Esophagus muscularis mucosa (tissue), 4 donors: ENCODE results near the gene MAP2K7. TPM values are rescaled to one million over a fixed set of nuclear protein-coding genes. Genes with fewer than 3 reads are reported as not detected.

ENCODE experiments used
- DNase-seq: peaks from one replicate; pipeline ENCODE4 v3.0.0-alpha.2; 2017; ENCODE audit errors: extremely low spot score
- H3K27ac ChIP-seq, 4 donors: fragments of 200-600 bp; sonication (generic); replicated peaks in 1 of 4; 1 replicate in 3 of 4; 2 replicates in 1 of 4; pipeline ENCODE4 v1.5.1; 2016 to 2019; ENCODE audit warnings: mild to moderate bottlenecking in 1 of 4
- H3K27me3 ChIP-seq, 4 donors: fragments of 200-600 bp; sonication (generic); one replicate each; pipeline versions ENCODE4 v1.5.1 to v1.6.0; 2016 to 2019
- H3K36me3 ChIP-seq, 4 donors: fragments of 200-600 bp; sonication (generic); one replicate each; pipeline ENCODE4 v1.5.1; 2016 to 2019
- H3K4me1 ChIP-seq, 4 donors: fragments of 200-600 bp; sonication (generic); one replicate each; pipeline ENCODE4 v1.5.1; 2016 to 2019
- H3K4me3 ChIP-seq, 4 donors: fragments of 200-600 bp; sonication (generic); 1 replicate in 2 of 4; 2 replicates in 2 of 4; pipeline ENCODE4 v1.5.1; 2016 to 2019; ENCODE audit warnings: mild to moderate bottlenecking in 4 of 4, moderate library complexity in 1 of 4
- H3K9me3 ChIP-seq, 4 donors: fragments of 200-600 bp; sonication (generic); 1 replicate in 3 of 4; 2 replicates in 1 of 4; pipeline ENCODE4 v1.5.1; 2016 to 2019
- CTCF ChIP-seq, 3 experiments: fragments of 200-600 bp in 2 of 3; fragments of 450-650 bp in 1 of 3; sonication (generic) in 2 of 3; IDR thresholded peaks; one replicate each; pipeline ENCODE4 v1.5.1; 2017 to 2019; ENCODE audit warnings: antibody characterized with exemption in 3 of 3, mild to moderate bottlenecking in 2 of 3, moderate library complexity in 1 of 3
- EP300 ChIP-seq: sonication (generic); formaldehyde crosslinking; IDR thresholded peaks from one replicate; pipeline ENCODE4 v1.6.1; 2017; ENCODE audit warnings: antibody characterized with exemption
- POLR2A ChIP-seq: fragments of 450-650 bp; IDR thresholded peaks from one replicate; pipeline ENCODE4 v1.6.1; 2017; ENCODE audit warnings: antibody characterized with exemption, moderate library complexity, mild to moderate bottlenecking, low read depth
- POLR2AphosphoS5 ChIP-seq, 2 donors: sonication (generic); formaldehyde crosslinking; IDR thresholded peaks; one replicate each; pipeline ENCODE4 v1.6.1; 2017; ENCODE audit warnings: antibody characterized with exemption in 2 of 2
- WGBS: methylation state at CpG from one replicate; pipeline ENCODE4 v1.1.5; 2018; 5-methylcytosine and 5-hydroxymethylcytosine counted together
- intact Hi-C: fragments of 100-400 bp; cut with DNase I; formaldehyde crosslinking; loops from one replicate; pipeline ENCODE4 v1.15.1; 2023
- total RNA-seq, 4 donors: library from RNA; depleted of rRNA; stranded (reverse); fragments of >200 nt; gene quantifications; one replicate each; pipeline versions ENCODE4 v1.1.0 to v1.2.1, GENCODE V29; 2016

The MAP2K7 gene
- total RNA-seq, 4 donors from 2014 or later = 17.2 to 31.9 (median 24.5) TPM

GRCh38 chr19:7881910-7882309, 21.8 kb upstream of the MAP2K7 start:
- Histone ChIP-seq H3K4me3 (no peak overlapping the region), H3K4me1 (no peaks in the 10 kb centered on the region), H3K36me3 (no peaks in the 10 kb centered on the region), H3K27ac (no peak overlapping the region), H3K27me3 (peaks cover 0 to 15% (median 0%) of the 10 kb centered on the region in 4 donors), H3K9me3 (no peaks in the 10 kb centered on the region)
- intact Hi-C loops = no loop called here
- TF ChIP-seq CTCF (IDR thresholded peaks at IDR 0.05) = no peak
- TF ChIP-seq EP300 = no peak
- no peak for TF ChIP-seq POLR2AphosphoS5 (IDR thresholded peaks at IDR 0.05)
- no peak for TF ChIP-seq POLR2A
- WGBS = 93% methylated on average over 3 of the region's 3 CpGs
- DNase-seq = no peak

- peaks cover 1 to 2% (median 1%) of the 10 kb centered on the region in 4 donors for H3K4me1 ChIP-seq
- no peaks in the 10 kb centered on the region for H3K9me3 ChIP-seq
- H3K4me3 ChIP-seq = no peak overlapping the region
- H3K27ac ChIP-seq = no peak overlapping the region
- DNase-seq = no peak
- peaks cover 0 to 23% (median 3%) of the 10 kb centered on the region in 4 donors for H3K27me3 ChIP-seq
- intact Hi-C loops = no loop called here
- TF ChIP-seq POLR2AphosphoS5 (IDR thresholded peaks at IDR 0.05) = no peak
- H3K36me3 ChIP-seq = no peaks in the 10 kb centered on the region
- WGBS = 92% methylated on average over 4 of the region's 4 CpGs
Observed at GRCh38 chr19:7883105-7883504, 20.6 kb upstream of the MAP2K7 start.

- no peak for DNase-seq
- Histone ChIP-seq H3K27ac (no peak overlapping the region), H3K27me3 (peaks cover 0 to 28% (median 10%) of the 10 kb centered on the region in 4 donors), H3K9me3 (no peaks in the 10 kb centered on the region), H3K4me1 (peaks cover 5 to 8% (median 7%) of the 10 kb centered on the region in 4 donors), H3K4me3 (no peak overlapping the region), H3K36me3 (no peaks in the 10 kb centered on the region)
- intact Hi-C loops = no loop called here
- TF ChIP-seq POLR2AphosphoS5 (IDR thresholded peaks at IDR 0.05) = no peak
- no peak for TF ChIP-seq EP300
- no peak for TF ChIP-seq POLR2A
- WGBS = 87% methylated on average over 2 of the region's 2 CpGs
Observed at GRCh38 chr19:7883796-7884570, 19.7 kb upstream of the MAP2K7 start.

- no peak for TF ChIP-seq EP300
- TF ChIP-seq POLR2AphosphoS5 (IDR thresholded peaks at IDR 0.05) = no peak
- TF ChIP-seq POLR2A = no peak
- WGBS = 88% methylated on average over 8 of the region's 8 CpGs
- no peak overlapping the region for H3K27ac ChIP-seq
- peaks cover 0 to 31% (median 10%) of the 10 kb centered on the region in 4 donors for H3K27me3 ChIP-seq
- DNase-seq = no peak
- H3K4me3 ChIP-seq = no peak overlapping the region
- peaks cover 5 to 8% (median 7%) of the 10 kb centered on the region in 4 donors for H3K4me1 ChIP-seq
- no peaks in the 10 kb centered on the region for H3K9me3 ChIP-seq
- H3K36me3 ChIP-seq = no peaks in the 10 kb centered on the region
- intact Hi-C loops = no loop called here
Observed at GRCh38 chr19:7885818-7886217, 17.9 kb upstream of the MAP2K7 start.

- TF ChIP-seq EP300 = no peak
- no peak for TF ChIP-seq POLR2AphosphoS5 (IDR thresholded peaks at IDR 0.05)
- no peak for TF ChIP-seq POLR2A
- no peak for TF ChIP-seq CTCF (IDR thresholded peaks at IDR 0.05)
- Histone ChIP-seq H3K27me3 (peaks cover 0 to 38% (median 10%) of the 10 kb centered on the region in 4 donors), H3K27ac (no peak overlapping the region), H3K4me3 (no peak overlapping the region), H3K9me3 (no peaks in the 10 kb centered on the region), H3K4me1 (peaks cover 5 to 8% (median 7%) of the 10 kb centered on the region in 4 donors), H3K36me3 (no peaks in the 10 kb centered on the region)
- no peak for DNase-seq
- WGBS = 83% methylated on average over 15 of the region's 16 CpGs
- intact Hi-C loops = no loop called here
Observed at GRCh38 chr19:7887408-7888144, 16.1 kb upstream of the MAP2K7 start.
